K562 (cell line): ENCODE data around the gene EVI5. TPM values are rescaled to one million over a fixed set of nuclear protein-coding genes. Genes with fewer than 3 reads are reported as not detected.

Experiments used
- COPS2 ChIP-seq: fragments of 450-650 bp; conservative IDR thresholded peaks from 2 replicates; pipeline ENCODE4 v1.6.1; 2016; ENCODE audit warnings: mild to moderate bottlenecking, moderate library complexity
- E2F6 ChIP-seq, 2 experiments: IDR thresholded peaks; 2 replicates each; pipeline ENCODE4 v1.6.1; 2011; ENCODE audit warnings: borderline replicate concordance in 1 of 2, control low read depth in 1 of 2, low read depth in 1 of 2, low read length in 1 of 2, mild to moderate bottlenecking in 1 of 2, mixed read lengths in 1 of 2, moderate library complexity in 1 of 2; ENCODE audit not compliant: insufficient read depth in 1 of 2, insufficient read length in 1 of 2, poor library complexity in 1 of 2, severe bottlenecking in 1 of 2; ENCODE audit errors: extremely low read depth in 1 of 2
- FUS ChIP-seq: fragments of 200-400 bp; formaldehyde crosslinking; optimal IDR thresholded peaks from 2 replicates; pipeline ENCODE3; 2017; ENCODE audit warnings: low read depth, low read length
- GATAD2A ChIP-seq: fragments of 450-650 bp; IDR thresholded peaks from 2 replicates; pipeline ENCODE4 v1.6.1; 2017
- MNT ChIP-seq, 2 experiments: fragments of 450-650 bp; conservative IDR thresholded peaks; 2 replicates each; pipeline ENCODE4 v1.6.1; 2017; ENCODE audit warnings: mild to moderate bottlenecking in 2 of 2, moderate library complexity in 2 of 2
- NFXL1 ChIP-seq: fragments of 450-650 bp; formaldehyde crosslinking; IDR thresholded peaks from 2 replicates; pipeline ENCODE4 v1.4.0; 2021; ENCODE audit warnings: mild to moderate bottlenecking
- PBX2 ChIP-seq, 2 experiments: IDR thresholded peaks in 1 of 2; conservative IDR thresholded peaks in 1 of 2; 2 replicates each; pipeline ENCODE4 v1.6.1; 2016; ENCODE audit warnings: low read depth in 2 of 2, mild to moderate bottlenecking in 1 of 2, missing compliant biosample characterization in 1 of 2, missing genetic modification characterization in 1 of 2, moderate library complexity in 1 of 2
- PCBP1 ChIP-seq: fragments of 200-400 bp; formaldehyde crosslinking; IDR thresholded peaks from 2 replicates; pipeline ENCODE4 v1.6.1; 2018; ENCODE audit warnings: mild to moderate bottlenecking, low read depth, low read length; ENCODE audit not compliant: poor library complexity, severe bottlenecking
- PHTF2 ChIP-seq: fragments of 250-450 bp; sonication (Bioruptor Pico); IDR thresholded peaks from 2 replicates; pipeline ENCODE4 v1.5.0; 2021; ENCODE audit warnings: mild to moderate bottlenecking
- TFAP4 ChIP-seq: sonication (generic); formaldehyde crosslinking; IDR thresholded peaks from 2 replicates; pipeline ENCODE4 v1.8.0; 2022; ENCODE audit warnings: missing genetic modification reagents, mild to moderate bottlenecking, moderate library complexity, borderline replicate concordance
- ZEB2 ChIP-seq: fragments of 450-650 bp; IDR thresholded peaks from 2 replicates; pipeline ENCODE4 v1.6.1; 2016
- ZNF174 ChIP-seq: fragments of 250-450 bp; sonication (Bioruptor Pico); IDR thresholded peaks from 2 replicates; pipeline ENCODE4 v1.4.0; 2020; ENCODE audit warnings: mild to moderate bottlenecking
- ZNF3 ChIP-seq: fragments of 250-450 bp; sonication (Bioruptor Pico); IDR thresholded peaks from 2 replicates; pipeline ENCODE4 v1.5.0; 2021; ENCODE audit warnings: mild to moderate bottlenecking, moderate library complexity
- ZNF384 ChIP-seq: IDR thresholded peaks from 2 replicates; pipeline ENCODE4 v1.6.1; 2012; ENCODE audit warnings: low read depth, low read length, improper control_type of control experiment
- ZNF699 ChIP-seq: fragments of 250-450 bp; sonication (Bioruptor Pico); IDR thresholded peaks from 2 replicates; pipeline ENCODE4 v1.8.0; 2021; ENCODE audit warnings: mild to moderate bottlenecking, moderate library complexity; ENCODE audit not compliant: insufficient replicate concordance
- ZNF75A ChIP-seq: fragments of 450-650 bp; formaldehyde crosslinking; IDR thresholded peaks from 2 replicates; pipeline ENCODE4 v1.4.0; 2020; ENCODE audit warnings: mild to moderate bottlenecking
- polyA plus RNA-seq, 8 experiments: library from polyadenylated mRNA; depleted of rRNA in 4 of 8; stranded (reverse) in 5 of 8; unstranded in 3 of 8; fragments of >200 nt; fragmentation: Nextera tagmentation in 2 of 8; fragmentation: Illumina TruSeq in 1 of 8; extraction: Ambion mirVana in 2 of 8; extraction: Trizol in 1 of 8; gene quantifications; 2 replicates each; pipeline versions ENCODE4 v1.2.1 to v1.2.3, GENCODE V29; 2011 to 2014; ENCODE audit warnings: inconsistent platforms in 1 of 8, missing spikeins in 1 of 8
- total RNA-seq, 7 experiments: library from RNA; depleted of rRNA in 6 of 7; stranded (reverse); fragments of >200 nt in 6 of 7; fragmentation: Illumina TruSeq in 2 of 7; extraction: Trizol in 2 of 7; gene quantifications; 2 replicates each; pipeline versions ENCODE4 v1.2.1 to v1.2.3, GENCODE V29; 2011 to 2021; ENCODE audit warnings: low replicate concordance in 1 of 7
- TF ChIP-seq, protein P1 (sequence below), 2 experiments: fragments of 450-650 bp; IDR thresholded peaks; 2 replicates each; pipeline ENCODE4 v1.6.1; 2016

EVI5 gene
- total and polyA plus RNA-seq, 9 of the 15 experiments (the other 6 are each of a cell fraction or from before 2014, with no cell fraction given), result 1.7 to 50.1 (median 13.7) TPM

DNA sequence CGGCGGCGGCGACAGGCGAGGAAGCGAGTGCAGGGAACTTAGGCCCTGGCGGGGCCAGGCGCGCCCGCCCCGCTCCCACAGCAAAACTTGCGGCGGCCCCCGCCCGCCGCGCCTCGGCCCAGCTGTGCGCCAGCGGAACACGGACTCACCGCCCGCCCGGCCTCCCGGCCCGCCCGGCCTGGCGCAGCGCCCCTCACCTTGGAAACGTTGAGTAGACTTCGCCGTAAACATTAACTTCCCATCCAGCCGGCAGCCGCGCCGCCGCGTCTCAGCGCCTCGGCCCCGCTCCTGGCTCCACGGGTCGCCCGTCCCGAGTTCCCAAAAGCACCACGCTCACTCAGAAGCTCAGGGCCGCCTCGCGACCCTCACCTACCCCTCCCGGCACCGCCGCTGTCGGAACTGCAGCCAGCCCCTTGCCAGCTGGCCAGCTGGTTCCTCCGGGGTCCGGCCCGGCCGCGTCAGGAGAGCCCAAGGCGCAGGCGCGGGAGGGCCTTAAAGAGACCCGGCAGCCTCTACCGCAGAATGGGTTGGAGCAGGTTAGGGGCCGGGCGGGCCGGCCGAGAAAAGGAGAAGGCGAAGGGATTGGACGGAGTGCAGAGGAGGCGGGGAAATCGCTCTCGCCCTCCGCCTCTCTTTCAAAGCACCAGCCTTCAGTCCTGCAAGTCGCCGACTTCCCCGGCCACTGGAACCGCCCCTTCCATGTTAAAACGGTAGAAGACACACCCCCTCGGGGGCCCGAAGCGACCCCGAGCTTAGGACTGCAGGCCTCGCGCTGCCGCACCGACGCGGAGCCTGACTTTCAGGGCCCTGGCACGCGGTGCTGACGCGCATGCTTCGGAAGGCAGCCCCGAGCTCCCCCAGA is at the start of gene EVI5 (continued):
- TF ChIP-seq ZNF699 (no peak), GATAD2A (0 out of 2 replicates have a peak, but pooled peaks have one; percentile 9), ZNF3 (CRISPR knock-in tag) (no peak), PHTF2 (CRISPR knock-in tag) (no peak), ZNF174 (CRISPR knock-in tag) (no peak), PCBP1 (peak; percentile 69), MNT (conservative IDR thresholded peaks at IDR 0.05) (peak; percentile 88 to 90), FUS (no peak), E2F6 (IDR thresholded peaks at IDR 0.05; ENCODE audit: borderline replicate concordance in 1 of 2, extremely low read depth in 1 of 2, insufficient read depth in 1 of 2, insufficient read length in 1 of 2, low read depth in 1 of 2, low read length in 1 of 2, poor library complexity in 1 of 2, severe bottlenecking in 1 of 2) (peak; percentile 98 to 99), COPS2 (no peak), PBX2 (CRISPR knock-in tag; IDR thresholded peaks at IDR 0.05; ENCODE audit: low read depth) (no peak), PBX2 (tag; conservative IDR thresholded peaks at IDR 0.05; ENCODE audit: low read depth) (no peak), ZNF75A (CRISPR knock-in tag) (no peak), TFAP4 (CRISPR knock-in tag) (peak; percentile 98), NFXL1 (CRISPR knock-in tag) (no peak), ZEB2 (no peak), ZNF384 (no peak)
- TF ChIP-seq, protein P1, sequence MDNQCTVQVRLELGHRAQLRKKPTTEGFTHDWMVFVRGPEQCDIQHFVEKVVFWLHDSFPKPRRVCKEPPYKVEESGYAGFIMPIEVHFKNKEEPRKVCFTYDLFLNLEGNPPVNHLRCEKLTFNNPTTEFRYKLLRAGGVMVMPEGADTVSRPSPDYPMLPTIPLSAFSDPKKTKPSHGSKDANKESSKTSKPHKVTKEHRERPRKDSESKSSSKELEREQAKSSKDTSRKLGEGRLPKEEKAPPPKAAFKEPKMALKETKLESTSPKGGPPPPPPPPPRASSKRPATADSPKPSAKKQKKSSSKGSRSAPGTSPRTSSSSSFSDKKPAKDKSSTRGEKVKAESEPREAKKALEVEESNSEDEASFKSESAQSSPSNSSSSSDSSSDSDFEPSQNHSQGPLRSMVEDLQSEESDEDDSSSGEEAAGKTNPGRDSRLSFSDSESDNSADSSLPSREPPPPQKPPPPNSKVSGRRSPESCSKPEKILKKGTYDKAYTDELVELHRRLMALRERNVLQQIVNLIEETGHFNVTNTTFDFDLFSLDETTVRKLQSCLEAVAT (IDR thresholded peaks at IDR 0.05), result peak in 1 of 2 experiments; percentile 83; a peak in 2 of 4 replicates
